ELF-1 (cell line): Measurements from ENCODE around the gene DECR2.

Experiments
- DNase-seq: peaks from one replicate; pipeline ENCODE4 v3.0.0-alpha.2; 2016; ENCODE audit warnings: low read depth, low spot score

Gene DECR2

GRCh38 chr16:442976-443375 is 41.3 kb downstream of the DECR2 start:
- no peak for DNase-seq

- no peak for DNase-seq
Observed at GRCh38 chr16:444027-444426, 42.3 kb downstream of the DECR2 start.

- no peak for DNase-seq
Observed at GRCh38 chr16:445566-445965, 43.9 kb downstream of the DECR2 start.

DNA sequence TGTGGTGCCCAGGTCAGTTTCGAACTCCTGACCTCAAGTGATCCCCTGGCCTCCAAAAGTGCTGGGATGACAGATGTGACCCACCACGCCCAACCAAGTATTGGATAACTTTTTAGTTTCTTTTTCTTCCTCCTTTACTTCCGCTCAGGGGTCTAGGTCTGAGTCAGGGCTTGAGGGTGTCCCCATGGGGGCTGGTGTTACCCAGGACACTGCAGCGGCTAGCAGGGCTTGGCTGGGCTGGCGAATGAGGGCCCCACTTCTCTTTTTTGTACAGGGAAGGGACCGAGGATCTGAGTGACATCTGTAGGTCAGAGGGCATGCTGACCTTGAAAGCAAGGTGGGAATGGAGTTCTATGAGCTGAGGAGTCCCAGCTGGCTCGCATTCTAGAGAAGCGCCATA is 48.7 kb downstream of the DECR2 start:
- no peak for DNase-seq

GRCh38 chr16:450785-451512 is 49.3 kb downstream of the DECR2 start:
- no peak for DNase-seq

- DNase-seq = no peak
Observed at GRCh38 chr16:454397-454940, 52.8 kb downstream of the DECR2 start.

DNA sequence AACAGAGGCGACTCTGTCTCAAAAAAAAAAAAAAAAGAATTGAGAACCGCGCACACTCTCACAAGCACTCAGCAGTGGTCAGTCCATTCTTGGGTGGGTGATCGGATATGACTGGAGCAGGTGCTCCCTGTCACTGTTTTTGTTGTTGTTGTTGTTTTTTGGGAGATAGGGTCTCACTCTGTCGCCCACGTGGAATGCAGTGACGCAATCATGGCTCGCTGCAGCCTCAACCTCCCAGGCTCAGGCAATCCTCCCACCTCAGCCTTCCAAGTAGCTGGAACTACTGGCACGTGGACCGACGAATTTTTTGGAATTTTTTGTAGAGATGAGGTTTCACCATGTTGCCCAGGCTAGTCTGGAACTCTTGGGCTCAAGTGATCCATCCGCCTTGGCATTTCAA is 53.8 kb downstream of the DECR2 start:
- no peak for DNase-seq

DNA sequence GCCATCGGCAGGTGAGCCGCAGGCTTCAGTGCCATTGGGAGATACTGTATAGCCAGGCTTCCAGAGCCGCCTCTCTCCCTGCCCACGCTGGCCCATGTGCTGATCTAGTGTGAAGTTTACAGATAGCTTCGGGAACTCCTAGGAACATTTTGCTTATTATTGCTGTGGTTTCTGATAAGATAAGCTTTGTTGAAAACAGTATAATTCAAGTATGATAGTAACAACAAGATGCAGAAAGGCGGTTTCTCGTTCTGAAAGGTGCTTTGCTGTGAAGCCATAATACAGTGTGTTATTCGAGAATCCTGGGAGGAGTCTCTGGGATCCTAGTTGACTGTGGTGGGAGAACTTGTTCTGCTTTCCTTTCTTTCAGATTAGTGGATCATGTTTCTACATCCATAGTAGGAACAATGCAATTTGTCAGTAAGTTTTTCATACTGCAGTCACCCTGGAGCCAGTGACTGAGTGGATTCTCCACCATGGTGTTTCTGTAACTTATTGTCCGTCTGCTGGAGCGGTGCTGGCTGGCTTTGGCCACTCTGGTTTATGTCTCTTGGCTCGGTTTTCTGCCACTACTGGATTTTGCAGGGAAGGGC is 55.3 kb downstream of the DECR2 start:
- DNase-seq = no peak

- DNase-seq = no peak
Observed at GRCh38 chr16:457732-458400, 56.2 kb downstream of the DECR2 start.

- no peak for DNase-seq
Observed at GRCh38 chr16:459761-460160, 58.1 kb downstream of the DECR2 start.

DNA sequence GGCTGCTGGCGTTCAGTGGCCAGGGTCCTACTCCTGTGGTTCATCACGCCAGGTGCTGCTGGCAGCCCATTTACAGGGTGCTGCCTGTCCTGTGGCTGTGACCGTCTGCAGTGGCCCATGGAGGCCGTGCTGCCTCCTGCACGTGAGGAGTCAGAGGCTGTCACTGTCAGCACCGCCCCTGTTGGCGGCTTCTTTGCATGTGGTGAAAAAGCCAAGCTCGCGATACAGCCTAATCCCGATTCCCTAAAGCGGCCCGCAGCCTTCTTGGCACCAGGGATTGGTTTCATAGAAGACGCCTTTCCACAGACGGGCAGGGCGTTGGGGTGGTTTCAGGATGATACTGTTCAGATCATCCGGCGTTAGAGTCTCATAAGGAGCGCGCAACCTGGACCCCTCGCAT is 59.1 kb downstream of the DECR2 start:
- DNase-seq = peak; percentile 64
